IPS-15b (cell line): ENCODE data around the gene LIM2.

ENCODE experiments used
- H3K27me3 ChIP-seq: one replicate; pipeline ENCODE4 v1.6.1; 2013; ENCODE audit warnings: low read length; ENCODE audit not compliant: control insufficient read depth, insufficient read depth
- H3K36me3 ChIP-seq: one replicate; pipeline ENCODE4 v1.6.1; 2013; ENCODE audit warnings: low read length; ENCODE audit not compliant: control insufficient read depth, insufficient read depth
- H3K4me1 ChIP-seq: one replicate; pipeline ENCODE4 v1.6.1; 2013; ENCODE audit warnings: mild to moderate bottlenecking, low read length; ENCODE audit not compliant: control insufficient read depth, insufficient read depth
- H3K4me3 ChIP-seq: one replicate; pipeline ENCODE4 v1.5.1; 2013; ENCODE audit warnings: low read depth, low read length
- H3K9ac ChIP-seq: one replicate; pipeline ENCODE4 v1.6.1; 2013; ENCODE audit warnings: low read depth, mild to moderate bottlenecking, low read length
- H3K9me3 ChIP-seq: one replicate; pipeline ENCODE4 v1.6.1; 2013; ENCODE audit warnings: mild to moderate bottlenecking, low read length; ENCODE audit not compliant: control insufficient read depth, insufficient read depth

Gene LIM2

GRCh38 chr19:51392701-51393100, 4.9 kb upstream of the LIM2 start:
- H3K9ac ChIP-seq, result no peak overlapping the region
- no peaks in the 10 kb centered on the region for H3K36me3 ChIP-seq
- H3K4me1 ChIP-seq, result peaks cover 9% of the 10 kb centered on the region
- no peaks in the 10 kb centered on the region for H3K9me3 ChIP-seq
- H3K4me3 ChIP-seq, result no peak overlapping the region
- no peaks in the 10 kb centered on the region for H3K27me3 ChIP-seq

GRCh38 chr19:51391073-51391611, 3.4 kb upstream of the LIM2 start:
- Histone ChIP-seq H3K9ac (peak overlapping the region; percentile 24), H3K36me3 (no peaks in the 10 kb centered on the region), H3K27me3 (no peaks in the 10 kb centered on the region), H3K9me3 (no peaks in the 10 kb centered on the region), H3K4me1 (peaks cover 7% of the 10 kb centered on the region), H3K4me3 (peak overlapping the region; percentile 52)

- Histone ChIP-seq H3K9me3 (no peaks in the 10 kb centered on the region), H3K4me3 (no peak overlapping the region), H3K4me1 (peaks cover 3% of the 10 kb centered on the region), H3K27me3 (no peaks in the 10 kb centered on the region), H3K9ac (no peak overlapping the region), H3K36me3 (no peaks in the 10 kb centered on the region)
Observed at GRCh38 chr19:51389143-51389542, 1.4 kb upstream of the LIM2 start.

GRCh38 chr19:51386882-51387520, 773 bp downstream of the LIM2 start:
- Histone ChIP-seq H3K4me1 (peaks cover 3% of the 10 kb centered on the region), H3K9me3 (no peaks in the 10 kb centered on the region), H3K36me3 (no peaks in the 10 kb centered on the region), H3K9ac (no peak overlapping the region), H3K4me3 (no peak overlapping the region), H3K27me3 (no peaks in the 10 kb centered on the region)

GRCh38 chr19:51382004-51382403, 5.8 kb downstream of the LIM2 start:
- no peaks in the 10 kb centered on the region for H3K4me1 ChIP-seq
- no peaks in the 10 kb centered on the region for H3K36me3 ChIP-seq
- H3K9me3 ChIP-seq, result no peaks in the 10 kb centered on the region
- H3K4me3 ChIP-seq, result no peak overlapping the region
- no peaks in the 10 kb centered on the region for H3K27me3 ChIP-seq
- H3K9ac ChIP-seq, result no peak overlapping the region

- Histone ChIP-seq H3K4me1 (no peaks in the 10 kb centered on the region), H3K27me3 (no peaks in the 10 kb centered on the region), H3K9me3 (no peaks in the 10 kb centered on the region), H3K4me3 (no peak overlapping the region), H3K9ac (no peak overlapping the region), H3K36me3 (no peaks in the 10 kb centered on the region)
Observed at GRCh38 chr19:51380379-51380778, 7.4 kb downstream of the LIM2 start.

- Histone ChIP-seq H3K4me1 (no peaks in the 10 kb centered on the region), H3K9me3 (no peaks in the 10 kb centered on the region), H3K36me3 (no peaks in the 10 kb centered on the region)
Observed at GRCh38 chr19:51377422-51377821, 10.4 kb downstream of the LIM2 start.

GRCh38 chr19:51375504-51376221, 12.1 kb downstream of the LIM2 start:
- Histone ChIP-seq H3K9ac (no peak overlapping the region), H3K9me3 (no peaks in the 10 kb centered on the region), H3K36me3 (no peaks in the 10 kb centered on the region), H3K27me3 (peaks cover 2% of the 10 kb centered on the region), H3K4me1 (no peaks in the 10 kb centered on the region), H3K4me3 (no peak overlapping the region)

More at GRCh38 chr19:51377422-51377821, 10.4 kb downstream of the LIM2 start:
- no peak overlapping the region for H3K4me3 ChIP-seq
- no peak overlapping the region for H3K9ac ChIP-seq
- H3K27me3 ChIP-seq, result no peaks in the 10 kb centered on the region

GRCh38 chr19:51372649-51373504, 14.9 kb downstream of the LIM2 start, which contains the start of gene NKG7:
TSS of gene NKG7 (minus strand) at chr19:51372654. CDS start at chr19:51372535, 119 bp downstream.
- H3K27me3 ChIP-seq, result peaks cover 2% of the 10 kb centered on the region
- no peak within 1 kb of the TSS for H3K4me3 ChIP-seq
- no peak within 1 kb of the TSS for H3K9ac ChIP-seq
- no peaks in the 10 kb centered on the region for H3K4me1 ChIP-seq
- H3K36me3 ChIP-seq, result no peaks in the 10 kb centered on the region
- H3K9me3 ChIP-seq, result no peaks in the 10 kb centered on the region

GRCh38 chr19:51372021-51372648, 15.6 kb downstream of the LIM2 start:
- Histone ChIP-seq H3K27me3 (peaks cover 2% of the 10 kb centered on the region), H3K9ac (no peak overlapping the region), H3K4me1 (no peaks in the 10 kb centered on the region), H3K4me3 (no peak overlapping the region), H3K9me3 (no peaks in the 10 kb centered on the region), H3K36me3 (no peaks in the 10 kb centered on the region)

GRCh38 chr19:51371186-51371690, 16.5 kb downstream of the LIM2 start:
- Histone ChIP-seq H3K36me3 (no peaks in the 10 kb centered on the region), H3K4me1 (no peaks in the 10 kb centered on the region), H3K4me3 (no peak overlapping the region), H3K27me3 (peaks cover 2% of the 10 kb centered on the region), H3K9ac (no peak overlapping the region), H3K9me3 (no peaks in the 10 kb centered on the region)
